ENCODE results near the gene TFPI. TPM values are rescaled to one million over a fixed set of nuclear protein-coding genes. Genes with fewer than 3 reads are reported as not detected.

The TFPI gene
- total and polyA plus RNA-seq, 2 of the 8 experiments (the other 6 are each of a cell fraction or from before 2014, with no cell fraction given): 2.0 to 7.1 TPM

GRCh38 chr2:187532333-187533120 lies 21.7 kb downstream of the TFPI start:
- H4K20me1 ChIP-seq (replicated peaks in 1 of 2; ENCODE audit: control insufficient read depth in 1 of 2, insufficient read depth in 2 of 2, low read length in 2 of 2): no peaks in the 10 kb centered on the region
- no peak overlapping the region; the same call in 1 of the 2 replicates for H2BK15ac ChIP-seq (ENCODE audit: low read length)
- no peak overlapping the region for H3K14ac ChIP-seq (ENCODE audit: insufficient read length)
- no peak overlapping the region for H3K56ac ChIP-seq (replicated peaks; ENCODE audit: insufficient read length, low read depth, low read length)
- no peak overlapping the region for H2BK120ac ChIP-seq (replicated peaks; ENCODE audit: low read depth, low read length)
- no peak overlapping the region for H2AFZ ChIP-seq (ENCODE audit: low read length)
- ChIA-PET CTCF (ENCODE audit: partially characterized antibody) (interaction anchor here (0.7 to 3.2 kb wide), 5 partner anchors 12 to 48 kb away, joined by 3 to 11 read pairs (median 3); partner anchors contain the start of gene TFPI), POLR2A (ENCODE audit: partially characterized antibody) (no interaction called here)
- H3K27me3 ChIP-seq (replicated peaks in 1 of 4; ENCODE audit: control insufficient read depth in 3 of 4, extremely low read depth in 1 of 4, insufficient read depth in 3 of 4, low read length in 3 of 4): no peaks in the 10 kb centered on the region
- H2BK12ac ChIP-seq (ENCODE audit: low read depth, low read length): no peak overlapping the region
- no peaks in the 10 kb centered on the region for H3K9me3 ChIP-seq (ENCODE audit: insufficient read depth in 2 of 2, low read depth in 1 of 2, low read length in 1 of 2)
- no peak overlapping the region; the same call in 1 of the 2 replicates for H3K18ac ChIP-seq (ENCODE audit: extremely low read depth, low read length)
- H3K23ac ChIP-seq (ENCODE audit: insufficient read length): no peak overlapping the region
- no peak overlapping the region for H3K4me3 ChIP-seq (ENCODE audit: extremely low read depth in 1 of 4, insufficient read depth in 2 of 4, low read depth in 3 of 4, low read length in 4 of 4)
- no peaks in the 10 kb centered on the region for H3K79me2 ChIP-seq (ENCODE audit: control insufficient read depth in 1 of 2, insufficient read depth in 2 of 2, low read length in 2 of 2)
- no peak overlapping the region for H3K4me2 ChIP-seq (ENCODE audit: insufficient read depth in 1 of 2, low read depth in 2 of 2, low read length in 2 of 2)
- DNase-seq (ENCODE audit: low read depth in 1 of 2, low spot score in 2 of 2): no peak
- H3K27ac ChIP-seq (ENCODE audit: low read depth, low read length): no peak overlapping the region
- H4K91ac ChIP-seq (replicated peaks; ENCODE audit: insufficient read length, low read length): no peak overlapping the region
- no peak overlapping the region for H4K8ac ChIP-seq (ENCODE audit: extremely low read depth, insufficient read depth, low read length)
- FAIRE-seq: no peak
- no peak overlapping the region for H2BK20ac ChIP-seq (ENCODE audit: low read length)
- no peak overlapping the region for H4K5ac ChIP-seq (ENCODE audit: insufficient read length, low read depth, low read length)
- H3K79me1 ChIP-seq (ENCODE audit: low read depth, low read length): no peaks in the 10 kb centered on the region
- H3K4ac ChIP-seq (replicated peaks; ENCODE audit: insufficient read length, low read depth, low read length): no peak overlapping the region
- H3K36me3 ChIP-seq (ENCODE audit: control insufficient read depth in 2 of 4, insufficient read depth in 4 of 4, low read length in 3 of 4): no peaks in the 10 kb centered on the region
- H2AK5ac ChIP-seq (ENCODE audit: low read depth, low read length): no peak overlapping the region
- no peak overlapping the region for H3K9ac ChIP-seq (replicated peaks in 1 of 4; ENCODE audit: extremely low read depth in 1 of 4, low read depth in 3 of 4, low read length in 3 of 4)
- WGBS, 2 experiments (ENCODE audit: extremely low coverage in 1 of 2, insufficient coverage in 1 of 2, insufficient read length in 1 of 2, insufficient replicate concordance in 2 of 2, low coverage in 1 of 2, low lambda C conversion rate in 2 of 2, missing lambda C conversion rate in 1 of 2): 90% methylated on average over 14 of the region's 14 CpGs; no CpG with 5 or more reads in 1 of the 2 experiments
- 0 out of 7 replicates have a peak, but pooled peaks cover 0 to 5% (median 0%) of the 10 kb centered on the region in 4 experiments for H3K4me1 ChIP-seq (replicated peaks in 1 of 4; ENCODE audit: control insufficient read depth in 3 of 4, insufficient read depth in 4 of 4, low read length in 3 of 4)
- H2BK5ac ChIP-seq (ENCODE audit: low read depth, low read length): no peak overlapping the region
- no peaks in the 10 kb centered on the region for H3K23me2 ChIP-seq (ENCODE audit: low read depth, low read length)
- TF ChIP-seq POU5F1 (IDR thresholded peaks at IDR 0.05; ENCODE audit: low read depth, low read length) (no peak), KDM5A (IDR thresholded peaks at IDR 0.05; ENCODE audit: low read length) (no peak), TAF7 (optimal IDR thresholded peaks at IDR 0.05; ENCODE audit: borderline replicate concordance, low read depth, low read length) (no peak), TAF1 (IDR thresholded peaks at IDR 0.05; ENCODE audit: low read depth, low read length) (no peak), RFX5 (IDR thresholded peaks at IDR 0.05; ENCODE audit: borderline replicate concordance, low read depth, low read length) (no peak), RXRA (IDR thresholded peaks at IDR 0.05; ENCODE audit: insufficient read depth, low read depth, low read length) (no peak), SP4 (IDR thresholded peaks at IDR 0.05; ENCODE audit: low read length) (no peak), SP1 (IDR thresholded peaks at IDR 0.05; ENCODE audit: low read depth, low read length) (no peak), YY1 (IDR thresholded peaks at IDR 0.05; ENCODE audit: low read depth, low read length) (no peak; the same call in 1 of the 2 replicates), RBBP5 (IDR thresholded peaks at IDR 0.05; ENCODE audit: borderline replicate concordance, low read depth, low read length) (no peak), EP300 (IDR thresholded peaks at IDR 0.05; ENCODE audit: borderline replicate concordance in 1 of 2, low read depth in 2 of 2, low read length in 2 of 2) (no peak), SUZ12 (IDR thresholded peaks at IDR 0.05; ENCODE audit: low read length) (no peak)
